HCT116 (cell line): ENCODE results near the gene LCE6A. TPM values are rescaled to one million over a fixed set of nuclear protein-coding genes. Genes with fewer than 3 reads are reported as not detected.

Source experiments
- ATAC-seq: fragments of 200-7000 bp; cut with Tn5 transposase; 2 replicates; pipeline ENCODE4 v1.9.1; 2020; ENCODE audit warnings: mild to moderate bottlenecking, moderate library complexity
- BruUV-seq: library from RNA; stranded (reverse); fragments of 400-500 nt; replicated peaks from 2 replicates; lab custom pipeline; 2021; lab: Mats Ljungman, UMichigan
- CTCF ChIA-PET: fragments of 300-600 bp; sonication (Branson Sonifier 250); formaldehyde crosslinking; loops from one replicate; lab custom pipeline; 2021; ENCODE audit warnings: antibody characterized with exemption; lab: Charles Lee
- POLR2A ChIA-PET: fragments of 300-600, 350-600 bp; sonication (Branson Sonifier 250); formaldehyde crosslinking; loops from one replicate; lab custom pipeline; 2021; ENCODE audit warnings: antibody characterized with exemption; lab: Charles Lee
- RAD21 ChIA-PET, 2 experiments: fragments of 300-600 bp; sonication (Branson Sonifier 250); formaldehyde crosslinking; loops; one replicate each; lab custom pipeline; 2023; ENCODE audit warnings: low total read pairs in 2 of 2; ENCODE audit not compliant: uncharacterized antibody in 2 of 2, unreplicated experiment in 2 of 2, low non-redundant PET in 1 of 2; lab: Charles Lee
- DNase-seq: peaks from one replicate; pipeline ENCODE4 v3.0.0-alpha.2; 2010; ENCODE audit warnings: low read depth, low spot score
- H2AFZ ChIP-seq: fragments of 200-600 bp; shearing (Covaris generic), sonication (generic); 2 replicates; pipeline ENCODE4 v1.6.1; 2017; ENCODE audit warnings: low read depth, mixed run types, mixed read lengths, antibody characterized with exemption, low read length; ENCODE audit not compliant: poor library complexity, severe bottlenecking
- H3K27ac ChIP-seq: 2 replicates; pipeline ENCODE4 v1.5.1; 2012; ENCODE audit warnings: low read depth, low read length
- H3K27me3 ChIP-seq: fragments of 200-600 bp; sonication (generic); 2 replicates; pipeline ENCODE4 v1.6.1; 2016; ENCODE audit warnings: mixed run types, low read length, mixed read lengths; ENCODE audit not compliant: insufficient read depth
- H3K36me3 ChIP-seq, 2 experiments: fragments of 200-500 bp in 1 of 2; fragments of 200-600 bp in 1 of 2; sonication (Bioruptor generic) in 1 of 2; sonication (generic) in 1 of 2; 2 replicates each; pipeline versions ENCODE4 v1.5.1 to v1.6.1; 2014 to 2016; ENCODE audit warnings: low read length in 2 of 2, inconsistent platforms in 1 of 2, mixed read lengths in 1 of 2, mixed run types in 1 of 2; ENCODE audit not compliant: insufficient read depth in 2 of 2, control insufficient read depth in 1 of 2
- H3K4me1 ChIP-seq, 2 experiments: fragments of 200-600 bp in 1 of 2; sonication (generic) in 1 of 2; 2 replicates each; pipeline versions ENCODE4 v1.5.1 to v1.6.1; 2012 to 2017; ENCODE audit warnings: low read length in 2 of 2, inconsistent platforms in 1 of 2, mild to moderate bottlenecking in 1 of 2, mixed read lengths in 1 of 2, mixed run types in 1 of 2, moderate library complexity in 1 of 2; ENCODE audit not compliant: insufficient read depth in 2 of 2, control insufficient read depth in 1 of 2
- H3K4me2 ChIP-seq: fragments of 200-600 bp; sonication (generic); 2 replicates; pipeline ENCODE4 v1.6.1; 2017; ENCODE audit warnings: mixed run types, low read length, mixed read lengths
- H3K4me3 ChIP-seq, 2 experiments: fragments of 200-600 bp in 1 of 2; sonication (generic) in 1 of 2; replicated peaks in 1 of 2; 2 replicates each; pipeline ENCODE4 v1.5.1; 2011 to 2016; ENCODE audit warnings: low read length in 2 of 2, control low read depth in 1 of 2, low read depth in 1 of 2, mild to moderate bottlenecking in 1 of 2, mixed read lengths in 1 of 2, mixed run types in 1 of 2
- H3K79me2 ChIP-seq: fragments of 200-600 bp; sonication (generic); 2 replicates; pipeline ENCODE4 v1.6.1; 2017; ENCODE audit warnings: mild to moderate bottlenecking, mixed run types, low read length, moderate library complexity, mixed read lengths; ENCODE audit not compliant: insufficient read depth
- H3K9ac ChIP-seq: fragments of 200-600 bp; sonication (generic); 2 replicates; pipeline ENCODE4 v1.6.1; 2016; ENCODE audit warnings: low read length, mixed read lengths
- H3K9me2 ChIP-seq: fragments of 200-600 bp; sonication (generic), shearing (Covaris generic); 2 replicates; pipeline ENCODE4 v1.6.1; 2017; ENCODE audit warnings: mixed run types, mild to moderate bottlenecking, moderate library complexity; ENCODE audit not compliant: insufficient read depth
- H3K9me3 ChIP-seq, 2 experiments: fragments of 200-500 bp in 1 of 2; fragments of 200-600 bp in 1 of 2; sonication (Bioruptor generic) in 1 of 2; sonication (generic) in 1 of 2; 2 replicates each; pipeline ENCODE4 v1.6.1; 2014 to 2017; ENCODE audit warnings: low read length in 2 of 2, mixed read lengths in 2 of 2, inconsistent platforms in 1 of 2, low read depth in 1 of 2, mild to moderate bottlenecking in 1 of 2, mixed run types in 1 of 2, moderate library complexity in 1 of 2; ENCODE audit not compliant: control insufficient read depth in 1 of 2, insufficient read depth in 1 of 2
- H4K20me1 ChIP-seq: fragments of 200-600 bp; sonication (generic), shearing (Covaris generic); 2 replicates; pipeline ENCODE4 v1.6.1; 2017; ENCODE audit warnings: mixed run types, mild to moderate bottlenecking, moderate library complexity; ENCODE audit not compliant: insufficient read depth
- ATF3 ChIP-seq: IDR thresholded peaks from 2 replicates; pipeline ENCODE4 v1.6.1; 2012
- CBX3 ChIP-seq: IDR thresholded peaks from 2 replicates; pipeline ENCODE4 v1.6.1; 2012; ENCODE audit warnings: low read depth
- ELF1 ChIP-seq: IDR thresholded peaks from 2 replicates; pipeline ENCODE4 v1.6.1; 2012; ENCODE audit warnings: low read depth, borderline replicate concordance
- FOSL1 ChIP-seq: IDR thresholded peaks from 2 replicates; pipeline ENCODE4 v1.6.1; 2012; ENCODE audit warnings: low read depth
- POLR2AphosphoS5 ChIP-seq: IDR thresholded peaks from 2 replicates; pipeline ENCODE4 v1.6.1; 2011; ENCODE audit warnings: mild to moderate bottlenecking, low read depth, low read length, moderate library complexity
- REST ChIP-seq: IDR thresholded peaks from 2 replicates; pipeline ENCODE4 v1.6.1; 2012; ENCODE audit warnings: low read depth
- SRF ChIP-seq: IDR thresholded peaks from 2 replicates; pipeline ENCODE4 v1.6.1; 2012; ENCODE audit warnings: low read depth
- ZBTB33 ChIP-seq: IDR thresholded peaks from 2 replicates; pipeline ENCODE4 v1.6.1; 2011; ENCODE audit warnings: mild to moderate bottlenecking, low read length, moderate library complexity; ENCODE audit not compliant: insufficient replicate concordance; ENCODE audit errors: extremely low read depth
- ZFX ChIP-seq: fragments of 450-650 bp; IDR thresholded peaks from 2 replicates; pipeline ENCODE4 v1.6.1; 2017
- intact Hi-C: fragments of 100-400 bp; cut with micrococcal nuclease; formaldehyde crosslinking; loops from 2 replicates; pipeline ENCODE4 v1.10.0; 2022
- total RNA-seq: library from RNA; stranded (reverse); gene quantifications from one replicate; pipeline ENCODE4 v1.2.1, GENCODE V29; 2021; ENCODE audit not compliant: unreplicated experiment

Gene LCE6A
- total RNA-seq, 1 experiment from 2014 or later, result not detected

GRCh38 chr1:152827173-152827572 is 15.5 kb upstream of the LCE6A start, which contains the start of gene LCE1A:
Gene LCE1A, plus strand, starts transcription at chr1:152827473. Its CDS starts 0 bp downstream, at chr1:152827473.
- Histone ChIP-seq H3K9me3 (no peaks in the 10 kb centered on the region), H3K9ac (no peak within 1 kb of the TSS), H3K36me3 (no peaks in the 10 kb centered on the region), H3K27ac (no peak within 1 kb of the TSS), H4K20me1 (no peaks in the 10 kb centered on the region), H3K27me3 (peaks cover 27% of the 10 kb centered on the region), H3K4me1 (no peaks in the 10 kb centered on the region), H3K4me3 (no peak within 1 kb of the TSS), H3K4me2 (no peak within 1 kb of the TSS), H2AFZ (no peak within 1 kb of the TSS), H3K9me2 (no peaks in the 10 kb centered on the region), H3K79me2 (no peaks in the 10 kb centered on the region)
- TF ChIP-seq ATF3 (no peak), SRF (no peak), REST (no peak), ELF1 (no peak), CBX3 (no peak)
- BruUV-seq, result no TSS peak
- DNase-seq (no peak), ATAC-seq (no peak)
- intact Hi-C loops, result no loop called here
- ChIA-PET RAD21 (no interaction called here), POLR2A (no interaction called here), CTCF (no interaction called here)

GRCh38 chr1:152836870-152837269 is 5.8 kb upstream of the LCE6A start:
- ATAC-seq (no peak), DNase-seq (no peak)
- H3K36me3 ChIP-seq, result no peaks in the 10 kb centered on the region
- no peaks in the 10 kb centered on the region for H3K9me3 ChIP-seq
- H3K4me3 ChIP-seq, result no peak overlapping the region
- peaks cover 21% of the 10 kb centered on the region for H3K27me3 ChIP-seq
- no peaks in the 10 kb centered on the region for H4K20me1 ChIP-seq
- H3K4me2 ChIP-seq, result no peak overlapping the region
- no peak overlapping the region for H3K9ac ChIP-seq
- no peaks in the 10 kb centered on the region for H3K9me2 ChIP-seq
- no peak overlapping the region for H2AFZ ChIP-seq
- H3K27ac ChIP-seq, result no peak overlapping the region
- no TSS peak for BruUV-seq
- H3K4me1 ChIP-seq, result no peaks in the 10 kb centered on the region
- no peaks in the 10 kb centered on the region for H3K79me2 ChIP-seq
- intact Hi-C loops, result no loop called here
- ChIA-PET POLR2A (no interaction called here), CTCF (interaction anchor here (1.3 kb wide), 1 partner anchor 34 kb away, joined by 4 read pairs; no protein-coding TSS in a partner anchor), RAD21 (no interaction called here)
- TF ChIP-seq FOSL1, result no peak
- TF ChIP-seq POLR2AphosphoS5, result no peak
- TF ChIP-seq SRF, result no peak
- TF ChIP-seq ZFX, result no peak
- no peak for TF ChIP-seq ZBTB33
- no peak for TF ChIP-seq ELF1
